DMS53 (cell line): ENCODE results near the gene VWF.
"Not testable (repeated sequence)": the region's sequence is repeated elsewhere in the genome, so short reads cannot be mapped to it uniquely, and the experiment has no call there.

Source experiments
- DNase-seq: peaks from one replicate; lab custom pipeline; 2025; lab: John Stamatoyannopoulos, UW

Gene VWF

DNA sequence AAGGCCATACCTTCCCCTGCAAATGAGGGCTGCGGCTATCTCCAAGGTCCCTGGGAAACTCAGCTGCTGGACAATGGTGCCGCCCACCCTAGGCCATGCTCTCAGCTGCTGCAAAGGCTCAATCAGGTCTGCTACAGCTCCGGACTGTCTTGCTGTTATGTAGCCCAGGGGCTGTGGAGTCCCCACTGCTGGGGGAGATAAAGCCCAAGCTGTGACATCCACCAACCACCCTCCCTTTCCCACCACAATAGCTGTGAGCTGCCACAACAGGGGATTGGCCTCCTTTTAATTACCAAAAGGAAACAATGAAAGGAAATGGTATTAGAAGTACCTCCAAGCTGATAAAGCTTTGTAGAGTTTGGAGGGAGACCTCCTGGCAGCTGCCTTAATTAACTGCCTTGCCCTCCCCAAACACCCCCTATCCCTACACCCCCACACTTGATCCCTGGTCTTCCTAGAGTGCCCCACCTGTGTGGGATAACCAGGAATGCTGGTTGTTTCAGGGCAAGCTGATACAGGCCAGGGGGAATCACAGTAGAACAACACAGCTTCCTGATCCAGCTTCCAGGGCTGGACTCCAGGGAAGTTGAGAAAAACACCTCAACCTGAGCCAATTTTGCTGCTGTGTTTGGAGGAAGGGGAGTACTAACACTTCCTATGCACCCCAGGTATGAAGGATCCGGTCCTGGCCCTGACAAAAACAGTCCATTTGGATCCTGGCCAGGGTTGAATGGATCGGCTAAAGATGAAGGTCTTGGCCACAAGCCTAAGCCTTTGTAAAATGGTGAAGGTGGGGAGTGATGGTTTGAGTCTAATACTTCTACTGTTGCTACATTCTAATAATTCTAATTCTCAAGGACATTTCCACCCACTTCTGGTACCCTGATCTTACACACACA lies at the start of gene VWF:
Gene VWF (minus strand): TSS at position 260 of the 899 bp plus-strand sequence. CDS start 1,474 bp downstream, outside the sequence.
- DNase-seq: no peak

GRCh38 chr12:6172862-6173261 lies 48.4 kb upstream of the VWF start:
- DNase-seq: no peak

GRCh38 chr12:6172086-6172485 lies 47.6 kb upstream of the VWF start:
- DNase-seq: no peak

GRCh38 chr12:6171409-6172015 lies 47.0 kb upstream of the VWF start:
- DNase-seq: no peak

DNA sequence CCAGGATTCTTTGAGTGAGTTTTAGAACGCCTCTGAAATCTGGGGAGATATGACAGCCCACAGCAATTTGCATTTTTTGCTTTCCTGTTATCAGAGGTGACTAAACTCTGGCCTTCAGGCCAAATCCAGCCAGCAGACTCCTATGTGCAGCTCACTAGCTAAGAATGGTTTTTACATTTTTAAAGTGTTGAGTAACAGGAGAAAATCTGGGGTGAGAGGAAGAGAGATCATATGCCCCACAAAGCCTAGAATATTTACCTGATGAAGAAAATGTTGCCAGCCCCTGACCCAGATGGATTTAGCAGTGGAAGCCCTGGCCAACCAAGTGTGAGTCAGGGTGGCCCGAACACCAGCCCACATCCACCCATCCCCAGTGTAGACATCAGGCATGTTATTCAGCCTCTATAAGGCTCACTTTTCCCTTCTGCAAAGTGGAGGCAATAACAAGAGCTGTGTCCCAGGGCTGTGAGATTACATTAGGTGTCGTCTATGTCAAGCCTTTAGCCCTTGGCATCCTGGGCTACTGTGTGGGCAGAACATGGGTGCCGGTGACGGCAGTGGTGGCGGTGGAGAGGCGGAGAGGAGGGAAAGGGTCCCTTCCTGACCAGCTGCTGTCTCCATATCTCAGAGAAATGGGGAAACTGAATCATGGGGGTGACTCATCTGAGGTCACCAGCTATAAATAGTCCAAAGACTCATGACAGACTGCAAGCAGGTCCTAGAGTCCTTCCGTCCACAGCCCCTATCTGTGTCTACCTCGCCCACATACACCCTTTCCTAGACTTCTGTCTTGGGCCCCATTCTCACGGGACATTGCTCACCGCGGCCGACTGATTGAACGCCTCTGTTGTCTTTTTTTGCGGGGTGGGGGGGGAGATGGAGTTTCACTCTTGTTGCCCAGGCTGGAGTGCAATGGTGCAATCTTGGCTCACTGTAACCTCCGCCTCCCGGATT lies 43.1 kb upstream of the VWF start:
- peak; percentile 34 for DNase-seq

DNA sequence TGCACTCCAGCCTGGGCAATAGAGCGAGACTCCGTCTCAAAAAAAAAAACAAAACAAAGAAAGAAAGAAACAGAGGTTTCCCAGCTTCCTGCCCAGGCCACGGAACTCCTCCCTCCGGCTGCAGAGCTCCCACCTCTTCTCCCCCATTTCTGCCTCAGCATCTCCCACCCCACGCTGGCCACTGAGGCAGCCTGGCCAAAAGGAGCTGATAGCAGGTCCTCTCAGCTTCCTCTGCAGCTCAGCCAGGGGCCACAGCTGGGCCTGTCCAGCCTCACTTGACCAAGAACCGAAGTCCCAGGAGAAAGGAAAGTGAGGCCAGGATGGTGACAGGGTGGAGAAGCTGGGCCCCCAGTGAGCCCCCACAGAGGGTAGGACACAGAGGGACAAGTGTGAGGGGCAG lies 42.3 kb upstream of the VWF start:
- no peak for DNase-seq

DNA sequence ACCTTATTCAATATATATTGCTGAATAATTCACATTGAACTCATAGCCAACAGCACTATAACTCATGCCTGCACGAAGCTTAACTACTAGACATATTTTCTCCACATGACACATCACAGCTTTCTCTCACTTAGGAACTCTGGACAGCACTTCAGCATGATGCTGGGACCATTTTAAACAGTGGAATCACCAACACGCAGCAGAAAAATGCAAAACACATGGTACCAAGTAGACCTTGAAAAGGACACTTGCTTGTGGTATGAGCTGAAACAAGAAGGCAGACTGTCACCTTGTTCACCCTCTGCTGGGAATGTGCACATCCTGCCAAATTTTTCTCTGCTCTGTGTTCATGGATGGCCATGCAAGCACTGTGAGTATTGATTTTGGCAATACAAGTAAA lies 40.9 kb upstream of the VWF start:
- DNase-seq: no peak

- DNase-seq: no peak
These were observed 39.1 kb upstream of the VWF start for GRCh38 chr12:6163416-6164060.

DNA sequence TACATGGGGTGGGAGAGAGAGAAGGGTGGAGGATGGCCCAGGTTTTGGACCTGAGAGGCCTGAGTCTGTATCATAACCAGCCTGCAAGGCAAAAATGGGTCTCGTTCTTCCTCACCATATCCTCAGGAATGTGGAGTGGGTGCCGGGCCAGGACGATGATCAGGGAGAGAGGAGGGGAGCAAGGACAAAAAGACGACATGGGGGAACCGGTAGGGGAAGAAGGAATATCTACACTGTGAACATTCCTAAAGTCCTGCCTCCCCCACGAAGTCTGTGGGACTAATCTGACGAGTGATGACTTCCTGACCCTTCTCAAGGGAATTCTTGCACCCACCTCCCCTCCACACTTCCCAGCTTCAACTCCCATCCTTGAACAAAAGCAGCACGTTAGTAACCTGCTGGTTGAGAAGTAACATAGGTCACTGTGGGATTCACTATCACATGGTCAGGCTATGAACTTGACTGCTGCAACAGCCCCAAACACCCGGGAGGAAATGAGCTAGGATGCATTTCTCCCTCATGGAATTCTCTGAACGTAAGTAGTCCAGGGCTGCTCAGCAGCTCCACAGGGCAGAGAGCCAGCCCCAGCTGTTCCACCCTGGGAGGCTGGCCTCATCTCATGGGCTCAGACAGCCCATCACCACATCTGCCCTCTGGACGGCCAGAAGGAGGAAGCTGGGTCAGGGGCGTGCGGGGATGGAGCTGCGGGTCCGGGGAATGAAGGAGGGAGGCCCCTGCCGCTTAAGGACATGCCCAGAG lies 36.8 kb upstream of the VWF start:
- no peak for DNase-seq

DNA sequence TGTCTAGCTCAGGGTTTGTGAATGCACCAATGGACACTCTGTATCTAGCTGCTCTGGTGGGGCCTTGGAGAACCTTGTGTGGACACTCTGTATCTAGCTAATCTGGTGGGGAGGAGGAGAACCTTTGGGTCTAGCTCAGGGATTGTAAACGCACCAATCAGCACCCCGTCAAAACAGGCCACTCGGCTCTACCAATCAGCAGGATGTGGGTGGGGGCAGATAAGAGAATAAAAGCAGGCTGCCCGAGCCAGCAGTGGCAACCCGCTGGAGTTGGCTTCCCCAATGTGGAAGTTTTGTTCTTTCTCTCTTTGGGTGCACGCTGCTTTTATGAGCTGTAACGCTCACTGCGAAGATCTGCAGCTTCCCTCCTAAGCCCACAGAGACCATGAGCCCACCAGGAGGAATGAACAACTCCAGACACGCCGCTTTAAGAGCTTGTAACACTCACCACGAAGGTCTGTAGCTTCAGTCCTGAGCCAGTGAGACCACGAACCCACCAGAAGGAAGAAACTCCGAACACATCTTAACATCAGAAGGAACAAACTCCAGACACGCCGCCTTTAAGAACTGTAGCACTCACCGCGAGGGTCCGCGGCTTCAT lies 35.7 kb upstream of the VWF start:
- DNase-seq: not testable (repeated sequence)

- not testable (repeated sequence) for DNase-seq
These were observed 34.9 kb upstream of the VWF start for GRCh38 chr12:6159166-6160011.

DNA sequence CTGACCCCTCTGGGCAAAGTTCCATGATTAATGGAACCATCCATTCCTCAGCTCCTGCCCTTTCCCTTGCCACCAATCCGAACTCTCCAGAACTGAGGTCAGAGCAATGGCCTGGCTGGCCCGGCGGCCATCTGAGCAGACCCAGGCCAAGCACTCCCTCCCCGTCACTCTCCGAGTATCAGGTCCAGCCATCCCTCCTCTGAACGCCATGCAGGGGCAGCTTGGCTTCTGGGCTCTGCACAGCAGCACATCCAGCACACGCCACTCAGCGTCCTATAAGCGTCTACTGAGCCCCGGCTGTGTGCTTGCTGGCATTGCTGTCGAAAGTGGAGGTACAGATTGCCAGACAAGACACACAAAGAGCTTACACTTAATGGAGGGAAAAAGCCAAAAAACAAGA lies 34.3 kb upstream of the VWF start:
- no peak for DNase-seq

GRCh38 chr12:6158255-6158654 lies 33.8 kb upstream of the VWF start:
- DNase-seq: no peak

DNA sequence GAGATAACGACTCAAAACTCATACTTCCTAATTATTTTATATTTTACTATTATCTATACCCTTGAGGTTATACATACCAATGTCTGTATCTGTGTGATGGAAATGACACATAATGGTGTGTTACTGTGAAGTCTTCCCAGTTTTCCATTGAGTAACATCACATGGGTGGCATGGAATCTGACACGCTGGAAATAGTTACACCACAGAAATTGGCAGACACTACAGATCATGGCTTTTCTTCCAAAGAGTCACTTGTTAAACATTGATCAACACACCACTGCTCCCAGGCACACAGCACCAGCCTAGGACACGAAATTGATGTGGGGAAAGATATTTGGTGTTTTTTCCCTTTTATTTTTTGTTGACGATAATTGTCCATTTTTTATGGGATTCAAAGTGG lies 33.0 kb upstream of the VWF start:
- no peak for DNase-seq

GRCh38 chr12:6154730-6155459 lies 30.4 kb upstream of the VWF start:
- no peak for DNase-seq

- not testable (repeated sequence) for DNase-seq
These were observed 24.3 kb upstream of the VWF start for GRCh38 chr12:6148722-6149121.

DNA sequence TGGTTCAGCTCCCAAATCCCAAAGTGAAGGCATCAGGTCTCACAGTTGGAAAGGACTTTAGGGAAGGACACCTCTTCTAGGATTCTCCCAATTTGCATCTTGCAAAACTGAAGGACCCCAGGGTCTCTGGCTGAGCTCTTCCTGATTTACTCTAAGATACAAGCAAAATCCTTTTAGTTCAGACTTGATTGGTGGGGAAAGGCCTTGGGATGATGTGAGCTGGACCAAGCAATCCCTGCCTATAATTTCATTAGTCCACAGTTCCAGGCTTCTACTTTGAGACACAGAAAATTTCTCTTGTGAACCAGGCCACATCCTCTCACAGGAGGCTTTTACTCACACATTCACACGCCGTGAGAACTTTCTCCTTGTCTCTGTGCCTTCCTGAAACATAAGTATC lies 23.6 kb upstream of the VWF start:
- DNase-seq: no peak

- DNase-seq: no peak
These were observed 22.5 kb upstream of the VWF start for GRCh38 chr12:6146951-6147350.

- no peak for DNase-seq
These were observed 22.0 kb upstream of the VWF start for GRCh38 chr12:6146509-6146908.
